PC-9 (cell line): ENCODE measurements around the gene CD300E.

Experiments used
- CTCF ChIP-seq: fragments of 200-600 bp; sonication (generic); conservative IDR thresholded peaks from 2 replicates; pipeline ENCODE4 v1.6.1; 2017; ENCODE audit warnings: mixed run types, antibody characterized with exemption, mild to moderate bottlenecking, moderate library complexity
- EZH2 ChIP-seq: fragments of 200-600 bp; sonication (generic); IDR thresholded peaks from 2 replicates; pipeline ENCODE4 v1.8.0; 2017; ENCODE audit warnings: antibody characterized with exemption, low read depth

- TF ChIP-seq CTCF (no peak), EZH2 (no peak)
These were observed 11.9 kb upstream of the CD300E start for GRCh38 chr17:74635418-74635817.
